HAP-1 (cell line): ENCODE results near the gene BRD3OS.
"Not testable (repeated sequence)": the region's sequence is repeated elsewhere in the genome, so short reads cannot be mapped to it uniquely, and the experiment has no call there.

ENCODE experiments used
- DNase-seq, 2 experiments: peaks; one replicate each; pipeline ENCODE4 v3.0.0-alpha.2; 2016 to 2020; ENCODE audit warnings: low spot score in 2 of 2
- H3K27me3 ChIP-seq: fragments of 250-450 bp; sonication (Bioruptor Pico); 2 replicates; pipeline ENCODE4 v1.5.1; 2020; ENCODE audit warnings: low read depth, mild to moderate bottlenecking, moderate library complexity
- H3K36me3 ChIP-seq: fragments of 250-450 bp; sonication (Bioruptor Pico); replicated peaks from 2 replicates; pipeline ENCODE4 v1.5.1; 2020; ENCODE audit warnings: mild to moderate bottlenecking
- H3K4me1 ChIP-seq: fragments of 250-450 bp; sonication (Bioruptor Pico); 2 replicates; pipeline ENCODE4 v1.5.1; 2020; ENCODE audit warnings: mild to moderate bottlenecking
- H3K4me3 ChIP-seq: fragments of 250-450 bp; sonication (Bioruptor Pico); 2 replicates; pipeline ENCODE4 v1.5.1; 2020; ENCODE audit warnings: mild to moderate bottlenecking, moderate library complexity
- H3K9me3 ChIP-seq: fragments of 250-450 bp; sonication (Bioruptor Pico); 2 replicates; pipeline ENCODE4 v1.5.1; 2020; ENCODE audit warnings: mild to moderate bottlenecking, moderate library complexity
- in situ Hi-C: fragments of 300-500 bp; cut with MboI; formaldehyde crosslinking; loops from 3 replicates; pipeline ENCODE4 v1.14.3; 2020; ENCODE audit warnings: low sequenced_read_pairs, inconsistent platforms, mixed read lengths

BRD3OS gene

GRCh38 chr9:134068744-134069479 is 43.6 kb downstream of the BRD3OS start:
- Histone ChIP-seq H3K4me1 (peaks cover 2% of the 10 kb centered on the region; the same call in 1 of the 2 replicates), H3K9me3 (no peaks in the 10 kb centered on the region), H3K27me3 (no peaks in the 10 kb centered on the region), H3K36me3 (no peaks in the 10 kb centered on the region; the same call in 1 of the 2 replicates), H3K4me3 (peak overlapping the region; percentile 43)
- DNase-seq: no peak
- in situ Hi-C loops: no loop called here

GRCh38 chr9:134069480-134070399 is 44.5 kb downstream of the BRD3OS start:
- Histone ChIP-seq H3K4me1 (peaks cover 2% of the 10 kb centered on the region; the same call in 1 of the 2 replicates), H3K4me3 (no peak overlapping the region), H3K36me3 (no peaks in the 10 kb centered on the region; the same call in 1 of the 2 replicates), H3K27me3 (no peaks in the 10 kb centered on the region), H3K9me3 (peaks cover 6% of the 10 kb centered on the region; the same call in 1 of the 2 replicates)
- in situ Hi-C loops: no loop called here
- DNase-seq: no peak

GRCh38 chr9:134071149-134071548 is 45.9 kb downstream of the BRD3OS start:
- no peaks in the 10 kb centered on the region for H3K4me1 ChIP-seq
- no peak overlapping the region for H3K4me3 ChIP-seq
- no peaks in the 10 kb centered on the region for H3K36me3 ChIP-seq
- peaks cover 6% of the 10 kb centered on the region; the same call in 1 of the 2 replicates for H3K9me3 ChIP-seq
- no peak for DNase-seq
- H3K27me3 ChIP-seq: no peaks in the 10 kb centered on the region
- in situ Hi-C loops: no loop called here

GRCh38 chr9:134072683-134073082 is 47.4 kb downstream of the BRD3OS start:
- H3K4me3 ChIP-seq, DNase-seq, H3K4me1 ChIP-seq, H3K27me3 ChIP-seq, H3K36me3 ChIP-seq, in situ Hi-C loops: not testable (repeated sequence)
- H3K9me3 ChIP-seq: peaks cover 17% of the 10 kb centered on the region

- Histone ChIP-seq H3K27me3 (no peaks in the 10 kb centered on the region), H3K4me1 (no peaks in the 10 kb centered on the region), H3K9me3 (peaks cover 17% of the 10 kb centered on the region), H3K4me3 (no peak overlapping the region), H3K36me3 (no peaks in the 10 kb centered on the region)
- in situ Hi-C loops: no loop called here
- no peak for DNase-seq
Measured at GRCh38 chr9:134073500-134073899, 48.2 kb downstream of the BRD3OS start.

GRCh38 chr9:134075689-134076088 is 50.4 kb downstream of the BRD3OS start:
- in situ Hi-C loops, H3K27me3 ChIP-seq, H3K36me3 ChIP-seq, DNase-seq, H3K4me3 ChIP-seq, H3K4me1 ChIP-seq: not testable (repeated sequence)
- peaks cover 17% of the 10 kb centered on the region for H3K9me3 ChIP-seq

- H3K9me3 ChIP-seq: peaks cover 17% of the 10 kb centered on the region
- no peak for DNase-seq
- H3K36me3 ChIP-seq: no peaks in the 10 kb centered on the region
- H3K27me3 ChIP-seq: no peaks in the 10 kb centered on the region
- H3K4me3 ChIP-seq: no peak overlapping the region
- H3K4me1 ChIP-seq: no peaks in the 10 kb centered on the region
- in situ Hi-C loops: no loop called here
Measured at GRCh38 chr9:134076644-134077043, 51.4 kb downstream of the BRD3OS start.
